GM23248 (cell line): ENCODE results near the gene SPATA32.

Experiments
- EZH2 ChIP-seq: fragments of 200-600 bp; sonication (generic); IDR thresholded peaks from 2 replicates; pipeline ENCODE4 v1.6.1; 2018; ENCODE audit warnings: antibody characterized with exemption, mild to moderate bottlenecking; ENCODE audit not compliant: insufficient read depth, poor library complexity, severe bottlenecking
- EZH2phosphoT487 ChIP-seq: fragments of 200-600 bp; sonication (generic); IDR thresholded peaks from 2 replicates; pipeline ENCODE4 v1.6.1; 2018; ENCODE audit warnings: antibody characterized with exemption, moderate library complexity, mild to moderate bottlenecking, low read depth; ENCODE audit not compliant: insufficient read depth

DNA sequence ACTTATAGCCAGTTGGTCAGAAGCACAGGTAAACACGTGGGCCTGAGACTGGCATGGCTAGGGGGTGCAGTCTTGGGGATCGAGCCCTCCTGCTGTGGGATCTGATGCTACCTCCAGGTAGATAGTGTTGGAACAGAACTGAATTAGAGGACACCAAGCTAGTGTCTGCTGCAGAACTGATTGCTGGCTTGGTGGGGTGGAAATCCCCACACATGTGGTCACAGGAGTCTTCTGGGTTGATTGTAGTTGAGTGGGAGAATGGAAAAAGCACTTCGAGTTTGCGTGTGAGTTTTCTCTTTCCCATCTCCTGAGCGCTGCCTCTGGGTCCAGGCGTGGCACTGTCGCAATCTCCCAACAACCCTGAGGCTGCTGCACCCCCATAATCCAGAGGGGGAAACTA lies 8.0 kb upstream of the SPATA32 start:
- no peak for TF ChIP-seq EZH2
- no peak for TF ChIP-seq EZH2phosphoT487
